Gastroesophageal sphincter (tissue), 4 donors: Measurements from ENCODE around the gene RENBP. TPM values are rescaled to one million over a fixed set of nuclear protein-coding genes. Genes with fewer than 3 reads are reported as not detected.

ENCODE experiments used
- ATAC-seq: fragments of 150-250 bp; one replicate; pipeline ENCODE4 v1.9.1; 2016; ENCODE audit warnings: mild to moderate bottlenecking, moderate library complexity
- H3K27ac ChIP-seq, 4 donors: fragments of 200-600 bp; sonication (generic) in 3 of 4; 1 replicate in 3 of 4; 2 replicates in 1 of 4; pipeline ENCODE4 v1.5.1; 2016 to 2019
- H3K27me3 ChIP-seq: fragments of 200-600 bp; sonication (generic); one replicate; pipeline ENCODE4 v1.5.1; 2019
- H3K36me3 ChIP-seq, 2 donors: fragments of 200-600 bp; sonication (generic); one replicate each; pipeline ENCODE4 v1.5.1; 2019; ENCODE audit warnings: control low read depth in 1 of 2
- H3K4me1 ChIP-seq, 3 donors: fragments of 200-600 bp; sonication (generic); 1 replicate in 2 of 3; 2 replicates in 1 of 3; pipeline ENCODE4 v1.5.1; 2016 to 2019; ENCODE audit warnings: control low read depth in 2 of 3
- H3K4me3 ChIP-seq, 2 donors: fragments of 200-600 bp; sonication (generic); one replicate each; pipeline ENCODE4 v1.5.1; 2019; ENCODE audit warnings: mild to moderate bottlenecking in 1 of 2, moderate library complexity in 1 of 2
- H3K9me3 ChIP-seq, 3 donors: fragments of 200-600 bp; sonication (generic); one replicate each; pipeline ENCODE4 v1.5.1; 2017 to 2019; ENCODE audit warnings: control low read depth in 2 of 3
- EP300 ChIP-seq: sonication (generic); formaldehyde crosslinking; IDR thresholded peaks from one replicate; pipeline ENCODE4 v1.6.1; 2017; ENCODE audit warnings: antibody characterized with exemption, mild to moderate bottlenecking
- POLR2A ChIP-seq, 2 donors: fragments of 450-650 bp; IDR thresholded peaks; one replicate each; pipeline ENCODE4 v1.6.1; 2017; ENCODE audit warnings: antibody characterized with exemption in 2 of 2, mild to moderate bottlenecking in 2 of 2, moderate library complexity in 1 of 2
- POLR2AphosphoS5 ChIP-seq: sonication (generic); formaldehyde crosslinking; IDR thresholded peaks from one replicate; pipeline ENCODE4 v1.6.1; 2017; ENCODE audit warnings: antibody characterized with exemption
- WGBS, 2 donors: methylation state at CpG; one replicate each; pipeline ENCODE4 v1.1.5; 2018; ENCODE audit warnings: low coverage in 1 of 2; 5-methylcytosine and 5-hydroxymethylcytosine counted together
- total RNA-seq, 4 donors: library from RNA; depleted of rRNA; stranded (reverse); fragments of >200 nt; gene quantifications; one replicate each; pipeline ENCODE4 v1.1.0, GENCODE V29; 2016
- TF ChIP-seq, protein P1 (sequence below), 4 experiments: fragments of 200-600 bp in 2 of 4; fragments of 450-650 bp in 2 of 4; sonication (generic) in 1 of 4; IDR thresholded peaks; one replicate each; pipeline ENCODE4 v1.5.1; 2017 to 2019; ENCODE audit warnings: antibody characterized with exemption in 4 of 4, mild to moderate bottlenecking in 2 of 4, moderate library complexity in 2 of 4

Gene RENBP
- total RNA-seq, 4 donors from 2014 or later: 8.1 to 15.0 (median 12.5) TPM

DNA sequence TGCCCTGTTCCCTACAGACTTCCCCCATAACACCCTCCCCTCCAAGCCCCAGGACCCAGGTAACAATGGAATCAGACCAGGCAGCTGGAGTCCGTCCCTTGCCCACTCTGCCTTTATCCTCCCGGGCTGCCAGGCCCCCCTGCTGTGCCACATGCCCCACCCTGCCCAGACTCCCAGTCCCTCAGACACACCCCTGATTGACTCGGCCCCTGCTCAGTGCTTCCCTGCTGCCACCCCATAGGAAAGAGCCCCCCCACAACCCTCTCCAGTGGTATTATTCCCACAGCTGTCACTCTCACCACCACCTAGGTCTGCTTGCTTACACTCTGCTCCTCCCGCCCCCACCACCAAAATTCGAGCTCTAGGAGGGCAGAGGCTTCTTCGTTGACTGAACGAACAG is 4.9 kb downstream of the RENBP start:
- Histone ChIP-seq H3K36me3 (no peaks in the 10 kb centered on the region), H3K4me1 (peaks cover 0 to 12% (median 0%) of the 10 kb centered on the region in 3 donors), H3K9me3 (no peaks in the 10 kb centered on the region), H3K4me3 (no peak overlapping the region), H3K27me3 (no peaks in the 10 kb centered on the region), H3K27ac (no peak overlapping the region)
- no CpG with 5 or more reads among the region's 7 CpGs for WGBS, 2 donors
- ATAC-seq: no peak
- TF ChIP-seq POLR2AphosphoS5: no peak
- no peak for TF ChIP-seq POLR2A (IDR thresholded peaks at IDR 0.05)
- TF ChIP-seq, protein P1, sequence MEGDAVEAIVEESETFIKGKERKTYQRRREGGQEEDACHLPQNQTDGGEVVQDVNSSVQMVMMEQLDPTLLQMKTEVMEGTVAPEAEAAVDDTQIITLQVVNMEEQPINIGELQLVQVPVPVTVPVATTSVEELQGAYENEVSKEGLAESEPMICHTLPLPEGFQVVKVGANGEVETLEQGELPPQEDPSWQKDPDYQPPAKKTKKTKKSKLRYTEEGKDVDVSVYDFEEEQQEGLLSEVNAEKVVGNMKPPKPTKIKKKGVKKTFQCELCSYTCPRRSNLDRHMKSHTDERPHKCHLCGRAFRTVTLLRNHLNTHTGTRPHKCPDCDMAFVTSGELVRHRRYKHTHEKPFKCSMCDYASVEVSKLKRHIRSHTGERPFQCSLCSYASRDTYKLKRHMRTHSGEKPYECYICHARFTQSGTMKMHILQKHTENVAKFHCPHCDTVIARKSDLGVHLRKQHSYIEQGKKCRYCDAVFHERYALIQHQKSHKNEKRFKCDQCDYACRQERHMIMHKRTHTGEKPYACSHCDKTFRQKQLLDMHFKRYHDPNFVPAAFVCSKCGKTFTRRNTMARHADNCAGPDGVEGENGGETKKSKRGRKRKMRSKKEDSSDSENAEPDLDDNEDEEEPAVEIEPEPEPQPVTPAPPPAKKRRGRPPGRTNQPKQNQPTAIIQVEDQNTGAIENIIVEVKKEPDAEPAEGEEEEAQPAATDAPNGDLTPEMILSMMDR (IDR thresholded peaks at IDR 0.05): no peak
- no peak for TF ChIP-seq EP300

DNA sequence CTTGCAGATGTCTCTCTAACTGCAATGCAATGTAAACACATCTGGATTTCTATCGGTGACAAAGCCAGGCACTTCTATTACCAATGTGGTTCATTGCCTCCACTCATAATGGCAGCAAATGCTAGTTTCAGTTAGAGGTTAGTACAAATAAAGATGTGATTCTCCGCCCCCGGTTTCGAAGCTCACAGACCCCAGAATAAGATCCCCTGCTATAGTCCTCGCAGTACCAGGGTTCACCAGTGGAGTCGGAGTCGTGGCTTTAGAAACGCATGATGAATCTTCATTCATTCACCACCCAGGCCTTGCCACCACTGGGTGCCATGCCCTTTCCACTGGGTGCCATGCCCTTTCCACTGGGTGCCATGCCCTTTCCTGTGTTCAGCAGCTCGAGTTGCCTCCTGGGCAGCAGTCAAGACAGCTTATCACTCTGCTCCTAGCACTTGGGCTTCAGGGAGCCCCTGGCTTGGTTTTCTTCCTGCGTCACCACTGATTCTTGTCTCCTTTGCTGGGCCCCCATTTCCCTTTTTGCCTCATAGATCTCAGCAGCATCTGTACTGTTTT is 6.1 kb downstream of the RENBP start:
- Histone ChIP-seq H3K27ac (no peak overlapping the region), H3K36me3 (no peaks in the 10 kb centered on the region), H3K4me1 (peaks cover 0 to 15% (median 4%) of the 10 kb centered on the region in 3 donors), H3K4me3 (no peak overlapping the region), H3K9me3 (no peaks in the 10 kb centered on the region), H3K27me3 (no peaks in the 10 kb centered on the region)
- no peak for ATAC-seq
- 66 to 74% methylated on average over 4 to 10 of the region's 10 CpGs for WGBS, 2 donors
- no peak for TF ChIP-seq POLR2AphosphoS5
- no peak for TF ChIP-seq POLR2A (IDR thresholded peaks at IDR 0.05)
- TF ChIP-seq, protein P1 (IDR thresholded peaks at IDR 0.05): no peak
- TF ChIP-seq EP300: no peak

DNA sequence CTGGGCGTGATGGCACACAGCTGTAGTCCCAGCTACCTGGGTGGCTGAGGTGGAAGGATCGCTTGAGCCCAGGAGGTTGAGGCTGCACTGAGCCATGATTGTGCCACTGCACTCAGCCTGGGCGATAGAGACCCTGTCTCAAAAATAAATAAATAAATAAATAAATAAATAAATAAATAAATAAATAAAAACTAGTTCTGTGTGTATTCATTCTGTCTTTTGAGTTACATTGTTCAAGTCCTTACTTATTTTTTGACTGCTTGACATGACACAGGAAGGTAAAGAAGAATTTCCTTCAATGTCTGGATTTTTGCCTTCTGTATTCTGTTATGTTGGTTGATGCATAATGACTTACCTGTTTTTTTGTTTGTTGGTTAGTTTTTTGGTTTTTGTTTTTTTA is 7.4 kb downstream of the RENBP start:
- no peaks in the 10 kb centered on the region for H3K27me3 ChIP-seq
- ATAC-seq: no peak
- peaks cover 0 to 16% (median 4%) of the 10 kb centered on the region in 3 donors for H3K4me1 ChIP-seq
- no peak for TF ChIP-seq POLR2A (IDR thresholded peaks at IDR 0.05)
- H3K36me3 ChIP-seq: peaks cover 0 to 8% of the 10 kb centered on the region in 2 donors
- H3K9me3 ChIP-seq: no peaks in the 10 kb centered on the region
- no peak overlapping the region for H3K27ac ChIP-seq
- 63 to 81% methylated on average over 3 of the region's 3 CpGs for WGBS, 2 donors
- no peak overlapping the region for H3K4me3 ChIP-seq

DNA sequence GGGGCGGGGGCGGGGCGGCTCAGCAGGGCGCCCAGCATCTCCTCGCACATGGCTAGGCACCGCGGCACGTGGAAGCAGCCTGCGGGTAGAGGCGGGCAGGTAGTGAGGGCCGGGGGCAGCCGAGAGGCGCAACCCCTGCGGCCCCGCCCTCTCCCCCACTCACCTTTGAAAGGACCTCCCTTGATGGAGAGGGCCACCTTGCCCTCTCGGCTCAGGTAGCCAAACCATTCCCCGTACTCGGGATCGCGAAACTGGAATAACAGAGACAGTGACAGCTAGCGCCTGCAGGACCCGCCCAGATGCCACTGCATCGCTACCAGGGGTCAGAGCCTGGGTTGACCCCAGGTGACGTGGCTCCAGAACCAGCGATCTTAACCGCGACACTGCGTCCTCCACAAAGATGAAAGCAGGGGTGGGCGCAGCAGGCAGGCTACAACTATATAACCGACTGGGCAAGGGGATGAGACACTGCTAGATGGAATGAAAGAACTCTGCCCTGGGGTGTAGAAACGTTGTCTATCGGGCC is 9.1 kb downstream of the RENBP start:
- peak overlapping the region in 3 of 4 donors; percentile 67 to 71 (median 67) for H3K27ac ChIP-seq
- TF ChIP-seq EP300: no peak
- TF ChIP-seq POLR2AphosphoS5: no peak
- WGBS, 2 donors: 13 to 58% methylated on average over 5 to 9 of the region's 32 CpGs
- ATAC-seq: no peak
- H3K27me3 ChIP-seq: no peaks in the 10 kb centered on the region
- H3K4me1 ChIP-seq: peaks cover 0 to 16% (median 4%) of the 10 kb centered on the region in 3 donors
- H3K36me3 ChIP-seq: peaks cover 0 to 24% of the 10 kb centered on the region in 2 donors
- no peaks in the 10 kb centered on the region for H3K9me3 ChIP-seq
- peak overlapping the region; percentile 47 to 78 for H3K4me3 ChIP-seq

DNA sequence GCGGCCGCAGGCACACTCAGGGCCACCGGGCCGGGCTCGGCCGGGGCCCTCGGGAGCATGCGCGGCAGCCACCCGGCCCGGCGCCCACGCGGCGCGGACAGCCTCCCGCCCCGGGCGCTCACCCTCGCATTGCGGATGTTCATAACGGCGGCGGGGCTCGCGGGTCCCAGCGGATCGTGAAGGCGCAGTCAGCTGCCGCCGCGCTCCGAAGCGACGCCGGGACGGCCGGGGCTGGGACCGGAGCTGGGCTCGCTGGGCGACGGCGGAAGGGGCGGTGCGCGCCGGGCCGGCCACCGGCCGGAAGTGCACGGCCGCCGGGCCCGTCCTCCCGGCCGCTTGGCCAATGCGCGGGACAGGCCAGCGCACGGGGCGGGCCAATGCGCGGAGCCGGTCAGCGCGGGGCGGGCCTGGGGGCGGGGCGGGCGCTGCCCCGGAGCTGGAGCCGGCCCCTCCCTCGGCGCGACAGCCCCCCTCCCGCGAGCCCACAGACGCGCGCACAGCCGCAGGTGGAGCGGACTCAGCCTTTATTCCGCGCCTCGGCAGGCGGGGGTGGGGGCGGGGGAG is 9.6 kb downstream of the RENBP start, which contains the start of gene NAA10:
TSS of gene NAA10 (minus strand) at position 276 of the 564 bp plus-strand sequence. CDS start at position 143, 133 bp downstream.
- Histone ChIP-seq H3K4me1 (peaks cover 0 to 19% (median 4%) of the 10 kb centered on the region in 3 donors), H3K4me3 (peak within 1 kb of the TSS; percentile 65 to 78), H3K27me3 (no peaks in the 10 kb centered on the region), H3K36me3 (peaks cover 0 to 30% of the 10 kb centered on the region in 2 donors), H3K9me3 (no peaks in the 10 kb centered on the region), H3K27ac (peak within 1 kb of the TSS in 3 of 4 donors; percentile 74 to 79 (median 76))
- peak; percentile 97 for ATAC-seq
- no peak for TF ChIP-seq EP300
- TF ChIP-seq POLR2A (IDR thresholded peaks at IDR 0.05): peak; percentile 44 to 58
- no CpG with 5 or more reads among the region's 87 CpGs for WGBS, 2 donors

DNA sequence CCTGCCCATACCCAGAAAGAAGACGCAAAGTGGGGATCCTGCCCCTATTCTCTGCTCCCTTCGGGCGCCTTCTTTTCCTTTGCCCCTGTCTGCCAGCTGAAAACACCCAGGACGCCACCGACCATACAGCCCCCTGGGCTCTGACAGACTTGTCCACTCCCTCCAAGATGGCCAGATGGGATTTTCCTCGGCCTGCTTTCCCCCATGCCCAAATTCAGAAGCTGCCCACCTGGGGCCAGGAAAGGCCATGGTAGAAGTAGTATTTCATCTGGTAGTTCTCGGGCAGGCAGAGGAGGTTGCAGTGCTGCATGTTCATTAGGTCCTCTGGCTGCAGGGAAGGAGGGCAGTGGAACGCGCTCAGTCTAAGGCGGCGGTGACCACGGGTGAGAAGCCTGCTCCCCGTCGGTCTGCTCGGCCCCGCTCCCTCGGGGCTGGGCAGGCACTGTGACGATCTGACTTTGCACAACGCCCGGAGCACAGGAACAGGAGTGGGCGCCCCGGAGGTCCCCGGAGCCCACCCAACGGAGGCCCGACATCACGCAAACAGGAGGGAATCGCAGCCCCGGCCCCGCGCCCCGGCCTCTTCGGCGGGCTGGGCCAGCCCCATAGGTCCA is 10.2 kb downstream of the RENBP start:
- peaks cover 0 to 34% of the 10 kb centered on the region in 2 donors for H3K36me3 ChIP-seq
- peak overlapping the region; percentile 65 to 78 for H3K4me3 ChIP-seq
- H3K9me3 ChIP-seq: no peaks in the 10 kb centered on the region
- peaks cover 0 to 25% (median 4%) of the 10 kb centered on the region in 3 donors for H3K4me1 ChIP-seq
- 50% methylated on average over 1 of the region's 33 CpGs; no CpG with 5 or more reads in 1 of the 2 donors for WGBS, 2 donors
- peak overlapping the region in 3 of 4 donors; percentile 74 to 79 (median 76) for H3K27ac ChIP-seq
- peak; percentile 9 for ATAC-seq
- no peaks in the 10 kb centered on the region for H3K27me3 ChIP-seq
- TF ChIP-seq, protein P1 (IDR thresholded peaks at IDR 0.05): no peak
- TF ChIP-seq EP300 (no peak), POLR2A (IDR thresholded peaks at IDR 0.05) (no peak), POLR2AphosphoS5 (no peak)
